Middle frontal gyrus (tissue), 1 donor: Measurements from ENCODE around the gene RERG.

ENCODE experiments used
- DNase-seq: peaks from one replicate; pipeline ENCODE4 v3.0.0-alpha.2; 2015; ENCODE audit warnings: low spot score; ENCODE audit errors: extremely low spot score

RERG gene

GRCh38 chr12:15220451-15220850 is 766 bp downstream of the RERG start:
- no peak for DNase-seq

GRCh38 chr12:15218794-15219193 is 2.4 kb downstream of the RERG start:
- DNase-seq, result no peak

- no peak for DNase-seq
Observed at GRCh38 chr12:15216036-15216889, 5.0 kb downstream of the RERG start.

- no peak for DNase-seq
Observed at GRCh38 chr12:15214851-15215601, 6.2 kb downstream of the RERG start.

GRCh38 chr12:15212930-15213329 is 8.3 kb downstream of the RERG start:
- DNase-seq, result no peak

- DNase-seq, result no peak
Observed at GRCh38 chr12:15209782-15210181, 11.4 kb downstream of the RERG start.

- DNase-seq, result no peak
Observed at GRCh38 chr12:15208871-15209656, 12.2 kb downstream of the RERG start.

- DNase-seq, result no peak
Observed at GRCh38 chr12:15208140-15208539, 13.1 kb downstream of the RERG start.

- no peak for DNase-seq
Observed at GRCh38 chr12:15206831-15207389, 14.3 kb downstream of the RERG start.

GRCh38 chr12:15206338-15206737 is 14.9 kb downstream of the RERG start:
- no peak for DNase-seq

- DNase-seq, result no peak
Observed at GRCh38 chr12:15205341-15206010, 15.7 kb downstream of the RERG start.

GRCh38 chr12:15201456-15201855 is 19.8 kb downstream of the RERG start:
- no peak for DNase-seq

- DNase-seq, result no peak
Observed at GRCh38 chr12:15201056-15201455, 20.2 kb downstream of the RERG start.

- no peak for DNase-seq
Observed at GRCh38 chr12:15200641-15201040, 20.6 kb downstream of the RERG start.

- DNase-seq, result no peak
Observed at GRCh38 chr12:15199930-15200329, 21.3 kb downstream of the RERG start.

GRCh38 chr12:15196678-15197505 is 24.3 kb downstream of the RERG start:
- DNase-seq, result no peak

GRCh38 chr12:15196221-15196620 is 25.0 kb downstream of the RERG start:
- no peak for DNase-seq

GRCh38 chr12:15194456-15195368 is 26.5 kb downstream of the RERG start:
- DNase-seq, result no peak

GRCh38 chr12:15193946-15194345 is 27.3 kb downstream of the RERG start:
- no peak for DNase-seq
